SK-N-MC (cell line): Measurements from ENCODE around the gene RHEX.

Experiments
- EZH2 ChIP-seq: fragments of 200-600 bp; sonication (generic); IDR thresholded peaks from one replicate; pipeline ENCODE4 v1.6.1; 2017; ENCODE audit warnings: antibody characterized with exemption
- FOXP2 ChIP-seq: optimal IDR thresholded peaks from 2 replicates; pipeline ENCODE3; 2011; ENCODE audit warnings: mild to moderate bottlenecking, moderate library complexity; ENCODE audit not compliant: insufficient read depth; ENCODE audit errors: extremely low read length, control extremely low read depth
- POLR2AphosphoS5 ChIP-seq: IDR thresholded peaks from 2 replicates; pipeline ENCODE4 v1.6.1; 2012; ENCODE audit warnings: mild to moderate bottlenecking, low read depth, low read length, borderline replicate concordance

DNA sequence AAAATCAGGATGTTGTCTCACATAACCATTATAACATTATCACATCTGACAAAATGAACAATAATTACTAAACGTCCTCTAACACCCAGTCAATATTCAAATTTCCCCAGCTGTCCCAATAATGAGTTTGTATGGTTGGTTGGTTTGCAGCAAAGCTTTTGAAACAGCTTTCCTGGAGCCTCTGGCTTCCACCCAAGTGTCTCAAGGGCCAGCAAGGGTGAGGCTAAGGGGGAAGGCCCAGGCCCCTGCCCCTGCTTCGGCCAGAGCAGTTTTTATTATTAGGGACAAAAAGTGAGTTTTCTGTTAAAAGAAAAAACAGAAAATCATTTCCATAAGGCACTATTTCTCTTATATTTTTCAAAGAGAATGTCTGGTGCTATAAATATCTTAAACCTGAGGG lies 83.3 kb downstream of the RHEX start:
- TF ChIP-seq EZH2 (no peak), POLR2AphosphoS5 (no peak), FOXP2 (no peak)
